A549 (cell line): ENCODE data around the gene RPS6KA3. TPM values are rescaled to one million over a fixed set of nuclear protein-coding genes. Genes with fewer than 3 reads are reported as not detected.
"Not testable (repeated sequence)": the region's sequence is repeated elsewhere in the genome, so short reads cannot be mapped to it uniquely, and the experiment has no call there.

Experiments used
- ATAC-seq, 2 experiments: fragments of 200-7000 bp in 1 of 2; fragments of >200 bp in 1 of 2; cut with Nextera tagmentation in 1 of 2; cut with Tn5 transposase in 1 of 2; 3 replicates each; pipeline versions ENCODE4 v1.8.0 to v1.9.1; 2018 to 2020; ENCODE audit warnings: mild to moderate bottlenecking in 1 of 2, moderate library complexity in 1 of 2
- CTCF ChIA-PET: fragments of 300-600 bp; sonication (Branson Sonifier 250); formaldehyde crosslinking; extraction: SDS; loops from one replicate; lab custom pipeline; 2021; ENCODE audit warnings: antibody characterized with exemption, inconsistent platforms; lab: Yijun Ruan, JAX
- POLR2A ChIA-PET: fragments of 350-600 bp; formaldehyde crosslinking; extraction: SDS; loops from one replicate; lab custom pipeline; 2021; ENCODE audit warnings: antibody characterized with exemption, inconsistent platforms; lab: Yijun Ruan, JAX
- DNase-seq, 2 experiments: peaks; one replicate each; pipeline versions ENCODE4 v3.0.0 to v3.0.0-alpha.2; 2011 to 2016; ENCODE audit warnings: low read depth in 1 of 2, low spot score in 1 of 2
- FAIRE-seq: peaks from 2 replicates; lab custom pipeline; 2011; peaks lifted over from hg19 to GRCh38; lab: Jason Lieb, UNC
- H3K27ac ChIP-seq, 2 experiments: fragments of >200 bp; sonication (Bioruptor Twin); formaldehyde crosslinking; 3 replicates each; pipeline ENCODE4 v1.5.1; 2016 to 2017
- H3K4me1 ChIP-seq: fragments of >200 bp; sonication (Bioruptor Twin); formaldehyde crosslinking; 3 replicates; pipeline ENCODE4 v1.6.1; 2016
- H3K4me2 ChIP-seq: fragments of >200 bp; sonication (Bioruptor Twin); formaldehyde crosslinking; 3 replicates; pipeline ENCODE4 v1.6.1; 2016
- H3K4me3 ChIP-seq: fragments of >200 bp; sonication (Bioruptor Twin); formaldehyde crosslinking; 3 replicates; pipeline ENCODE4 v1.5.1; 2016
- H3K9me3 ChIP-seq: fragments of >200 bp; sonication (Bioruptor Twin); formaldehyde crosslinking; 3 replicates; pipeline ENCODE4 v1.6.1; 2016
- CEBPB ChIP-seq, 2 experiments: fragments of >200 bp in 1 of 2; sonication (Bioruptor Twin) in 1 of 2; formaldehyde crosslinking in 1 of 2; IDR thresholded peaks; 2 replicates each; pipeline ENCODE4 v1.6.1; 2012 to 2016
- EHF ChIP-seq: fragments of 250-450 bp; sonication (Bioruptor Pico); IDR thresholded peaks from 2 replicates; pipeline ENCODE4 v1.5.0; 2020; ENCODE audit warnings: mild to moderate bottlenecking
- EP300 ChIP-seq, 2 experiments: fragments of >200 bp; sonication (Bioruptor Twin); formaldehyde crosslinking; IDR thresholded peaks; 2 replicates in 1 of 2; 3 replicates in 1 of 2; pipeline ENCODE4 v1.6.1; 2016 to 2017
- GATA3 ChIP-seq: IDR thresholded peaks from 2 replicates; pipeline ENCODE4 v1.6.1; 2012; ENCODE audit warnings: borderline replicate concordance
- HDAC2 ChIP-seq: fragments of 200-600 bp; sonication (generic); IDR thresholded peaks from 2 replicates; pipeline ENCODE4 v1.6.1; 2016
- HOXB13 ChIP-seq: fragments of 250-450 bp; sonication (Bioruptor Pico); IDR thresholded peaks from 2 replicates; pipeline ENCODE4 v1.5.0; 2020; ENCODE audit warnings: low read depth, mild to moderate bottlenecking, moderate library complexity
- HOXB5 ChIP-seq: fragments of 250-450 bp; sonication (Bioruptor Pico); IDR thresholded peaks from 2 replicates; pipeline ENCODE4 v1.5.0; 2020; ENCODE audit warnings: mild to moderate bottlenecking, moderate library complexity
- JUNB ChIP-seq: fragments of >200 bp; sonication (Bioruptor Twin); formaldehyde crosslinking; IDR thresholded peaks from 2 replicates; pipeline ENCODE4 v1.6.1; 2016
- KDM1A ChIP-seq: fragments of 200-600 bp; sonication (generic); IDR thresholded peaks from 2 replicates; pipeline ENCODE4 v1.6.1; 2016; ENCODE audit warnings: low read depth, mild to moderate bottlenecking
- MAFK ChIP-seq: fragments of 450-650 bp; IDR thresholded peaks from 2 replicates; pipeline ENCODE4 v1.6.1; 2014; ENCODE audit not compliant: partially characterized antibody
- MAZ ChIP-seq: fragments of 150-350 bp; IDR thresholded peaks from 2 replicates; pipeline ENCODE4 v1.6.1; 2014; ENCODE audit warnings: antibody characterized with exemption, low read depth, low read length, borderline replicate concordance
- NFE2L2 ChIP-seq: fragments of 150-350 bp; conservative IDR thresholded peaks from 2 replicates; pipeline ENCODE4 v1.6.1; 2014; ENCODE audit warnings: low read length
- PHF8 ChIP-seq: fragments of 200-600 bp; sonication (generic); IDR thresholded peaks from 2 replicates; pipeline ENCODE4 v1.6.1; 2016; ENCODE audit warnings: low read depth, mild to moderate bottlenecking, antibody characterized with exemption, moderate library complexity, borderline replicate concordance
- RAD21 ChIP-seq, 2 experiments: fragments of >200 bp in 1 of 2; sonication (Bioruptor Twin) in 1 of 2; formaldehyde crosslinking in 1 of 2; IDR thresholded peaks in 1 of 2; conservative IDR thresholded peaks in 1 of 2; 2 replicates in 1 of 2; 3 replicates in 1 of 2; pipeline ENCODE4 v1.6.1; 2012 to 2018; ENCODE audit warnings: inconsistent platforms in 1 of 2
- RCOR1 ChIP-seq: fragments of 150-350 bp; IDR thresholded peaks from 2 replicates; pipeline ENCODE4 v1.6.1; 2014; ENCODE audit warnings: antibody characterized with exemption, low read length, low read depth
- RNF2 ChIP-seq: fragments of 200-600 bp; sonication (generic); IDR thresholded peaks from 2 replicates; pipeline ENCODE4 v1.6.1; 2016; ENCODE audit warnings: low read depth, mild to moderate bottlenecking, antibody characterized with exemption, moderate library complexity, borderline replicate concordance
- SMC3 ChIP-seq: fragments of >200 bp; sonication (Bioruptor Twin); formaldehyde crosslinking; IDR thresholded peaks from 3 replicates; pipeline ENCODE4 v1.6.1; 2018; ENCODE audit warnings: inconsistent platforms
- TFCP2L1 ChIP-seq: fragments of 250-450 bp; sonication (Bioruptor Pico); IDR thresholded peaks from 2 replicates; pipeline ENCODE4 v1.5.0; 2021; ENCODE audit warnings: mild to moderate bottlenecking
- TP53 ChIP-seq: fragments of 250-450 bp; sonication (Bioruptor Pico); IDR thresholded peaks from 2 replicates; pipeline ENCODE4 v1.5.0; 2021; ENCODE audit warnings: mild to moderate bottlenecking, moderate library complexity
- ZC3H11A ChIP-seq: fragments of 450-650 bp; IDR thresholded peaks from 2 replicates; pipeline ENCODE4 v1.6.1; 2014; ENCODE audit warnings: antibody characterized with exemption, mild to moderate bottlenecking
- ZFP36 ChIP-seq: fragments of 450-650 bp; IDR thresholded peaks from 2 replicates; pipeline ENCODE4 v1.6.1; 2014; ENCODE audit warnings: borderline replicate concordance; ENCODE audit not compliant: partially characterized antibody
- WGBS: methylation state at CpG from one replicate; pipeline ENCODE4 v1.1.6; 2017; ENCODE audit errors: missing lambda C conversion rate; 5-methylcytosine and 5-hydroxymethylcytosine counted together
- polyA plus RNA-seq, 4 experiments: library from polyadenylated mRNA; depleted of rRNA in 3 of 4; stranded (reverse); fragments of >200 nt; fragmentation: RNase III in 1 of 4; extraction: RNeasy Plus Mini Kit Qiagen cat#74134 plus additional on column Dnase treatment in 1 of 4; gene quantifications; 2 replicates in 3 of 4; 3 replicates in 1 of 4; pipeline ENCODE4 v1.2.3, GENCODE V29; 2011 to 2017
- TF ChIP-seq, protein P1 (sequence below): fragments of 250-450 bp; sonication (Bioruptor Pico); IDR thresholded peaks from 2 replicates; pipeline ENCODE4 v1.5.0; 2020; ENCODE audit warnings: low read depth, mild to moderate bottlenecking, moderate library complexity
- TF ChIP-seq, protein P2 (sequence below): fragments of >200 bp; sonication (Bioruptor Twin); formaldehyde crosslinking; IDR thresholded peaks from 3 replicates; pipeline ENCODE4 v1.5.1; 2016
- TF ChIP-seq, protein P3 (sequence below): fragments of 150-350 bp; IDR thresholded peaks from 2 replicates; pipeline ENCODE4 v1.6.1; 2014; ENCODE audit warnings: low read depth, mild to moderate bottlenecking, low read length
- TF ChIP-seq, protein P4 (sequence below): fragments of 450-650 bp; IDR thresholded peaks from 2 replicates; pipeline ENCODE4 v1.6.1; 2014; ENCODE audit warnings: antibody characterized with exemption
- TF ChIP-seq, protein P5 (sequence below): IDR thresholded peaks from 2 replicates; pipeline ENCODE4 v1.6.1; 2012

Gene RPS6KA3
- polyA plus RNA-seq, 2 of the 4 experiments (the other 2 are of a cell fraction): 41.1 to 117 TPM

DNA sequence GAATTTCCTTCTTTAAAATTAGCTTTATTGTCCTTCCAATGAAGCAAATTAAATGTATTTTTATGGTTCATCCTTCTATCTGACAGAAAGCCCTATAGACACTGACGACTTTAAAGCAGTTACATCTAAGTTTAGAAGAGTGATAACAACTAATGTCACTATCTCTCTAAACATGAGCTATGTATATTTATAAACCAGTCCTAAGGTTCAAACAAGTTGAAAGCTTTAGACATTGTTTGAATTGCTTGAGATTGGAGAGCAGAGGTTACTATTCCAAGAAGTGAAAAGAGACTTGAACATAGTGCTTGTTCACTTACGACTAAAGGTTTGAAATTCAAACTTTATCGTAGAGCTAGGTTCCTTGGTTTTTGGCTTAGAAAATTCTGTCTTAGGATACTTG is 94.8 kb downstream of the RPS6KA3 start:
- Histone ChIP-seq H3K4me2 (no peak overlapping the region), H3K4me1 (no peaks in the 10 kb centered on the region), H3K9me3 (no peaks in the 10 kb centered on the region), H3K4me3 (no peak overlapping the region), H3K27ac (no peak overlapping the region)
- TF ChIP-seq, protein P1, sequence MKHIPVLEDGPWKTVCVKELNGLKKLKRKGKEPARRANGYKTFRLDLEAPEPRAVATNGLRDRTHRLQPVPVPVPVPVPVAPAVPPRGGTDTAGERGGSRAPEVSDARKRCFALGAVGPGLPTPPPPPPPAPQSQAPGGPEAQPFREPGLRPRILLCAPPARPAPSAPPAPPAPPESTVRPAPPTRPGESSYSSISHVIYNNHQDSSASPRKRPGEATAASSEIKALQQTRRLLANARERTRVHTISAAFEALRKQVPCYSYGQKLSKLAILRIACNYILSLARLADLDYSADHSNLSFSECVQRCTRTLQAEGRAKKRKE (CRISPR knock-in tag): no peak
- TF ChIP-seq MAFK: no peak
- TF ChIP-seq TP53 (CRISPR knock-in tag): no peak
- TF ChIP-seq PHF8: no peak
- no peak for TF ChIP-seq HDAC2
- TF ChIP-seq MAZ: no peak
- no peak for TF ChIP-seq SMC3
- no peak for TF ChIP-seq JUNB
- TF ChIP-seq RNF2: no peak
- TF ChIP-seq ZC3H11A: no peak
- no peak for TF ChIP-seq HOXB13
- ChIA-PET CTCF (no interaction called here), POLR2A (no interaction called here)
- WGBS: 93% methylated on average over 3 of the region's 3 CpGs
- FAIRE-seq (peak; percentile 93), ATAC-seq (no peak), DNase-seq (no peak)

DNA sequence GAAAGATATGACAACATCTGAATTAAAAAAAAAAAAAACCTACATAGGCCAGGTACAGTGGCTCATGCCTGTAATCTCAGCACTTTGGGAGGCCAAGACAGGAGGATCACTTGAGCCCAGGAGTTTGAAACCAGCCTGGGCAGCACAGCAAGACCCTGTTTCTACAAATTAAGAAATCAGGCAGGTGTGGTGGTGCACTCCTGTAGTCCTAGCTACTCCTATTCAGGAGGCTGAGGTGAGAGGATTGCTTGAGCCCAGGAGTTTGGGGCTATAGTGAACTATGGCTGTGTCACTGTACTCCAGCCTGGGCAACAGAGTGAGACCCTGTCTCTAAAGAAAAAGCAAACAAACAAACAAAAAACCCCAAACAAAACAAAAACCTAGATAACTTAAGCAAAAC is 104.2 kb downstream of the RPS6KA3 start:
- H3K27ac ChIP-seq, ATAC-seq, DNase-seq, POLR2A ChIA-PET, H3K4me1 ChIP-seq, CTCF ChIA-PET, H3K4me3 ChIP-seq, H3K9me3 ChIP-seq, H3K4me2 ChIP-seq, FAIRE-seq: not testable (repeated sequence)

DNA sequence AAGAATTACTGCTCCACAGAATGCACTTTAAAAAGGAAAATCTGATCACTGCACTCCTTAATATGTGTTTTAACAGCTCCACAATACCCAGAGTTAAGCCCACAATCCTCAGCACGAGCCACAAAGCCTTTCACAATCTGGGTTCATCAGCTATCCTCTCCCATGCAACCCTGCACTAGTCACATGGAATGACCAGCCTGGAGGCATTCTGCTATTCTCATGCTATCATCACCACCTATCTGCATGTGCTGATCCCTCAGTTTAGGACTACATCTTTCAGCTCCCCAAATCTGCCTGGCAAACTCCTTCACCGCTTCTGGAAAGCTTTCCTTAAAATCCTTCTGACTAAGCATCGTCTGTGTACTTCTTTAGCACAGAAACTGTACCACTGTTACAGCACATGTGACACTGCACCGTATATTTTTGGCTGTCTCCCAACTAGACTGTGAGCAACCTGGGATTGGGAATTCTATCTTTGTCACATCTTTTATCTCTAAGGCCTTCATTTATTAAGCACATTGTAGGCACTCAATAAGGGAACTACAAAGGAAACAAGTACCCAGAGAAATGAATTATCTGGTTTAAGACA is 106.8 kb downstream of the RPS6KA3 start:
- H3K4me3 ChIP-seq: no peak overlapping the region
- CTCF ChIA-PET: no interaction called here
- DNase-seq: no peak
- H3K9me3 ChIP-seq: no peaks in the 10 kb centered on the region
- ATAC-seq: no peak
- FAIRE-seq: no peak
- no peak overlapping the region for H3K27ac ChIP-seq
- 90% methylated on average over 4 of the region's 4 CpGs for WGBS
- H3K4me1 ChIP-seq: no peaks in the 10 kb centered on the region
- no peak overlapping the region for H3K4me2 ChIP-seq
- no peak for TF ChIP-seq CEBPB (IDR thresholded peaks at IDR 0.05)
- TF ChIP-seq, protein P2, sequence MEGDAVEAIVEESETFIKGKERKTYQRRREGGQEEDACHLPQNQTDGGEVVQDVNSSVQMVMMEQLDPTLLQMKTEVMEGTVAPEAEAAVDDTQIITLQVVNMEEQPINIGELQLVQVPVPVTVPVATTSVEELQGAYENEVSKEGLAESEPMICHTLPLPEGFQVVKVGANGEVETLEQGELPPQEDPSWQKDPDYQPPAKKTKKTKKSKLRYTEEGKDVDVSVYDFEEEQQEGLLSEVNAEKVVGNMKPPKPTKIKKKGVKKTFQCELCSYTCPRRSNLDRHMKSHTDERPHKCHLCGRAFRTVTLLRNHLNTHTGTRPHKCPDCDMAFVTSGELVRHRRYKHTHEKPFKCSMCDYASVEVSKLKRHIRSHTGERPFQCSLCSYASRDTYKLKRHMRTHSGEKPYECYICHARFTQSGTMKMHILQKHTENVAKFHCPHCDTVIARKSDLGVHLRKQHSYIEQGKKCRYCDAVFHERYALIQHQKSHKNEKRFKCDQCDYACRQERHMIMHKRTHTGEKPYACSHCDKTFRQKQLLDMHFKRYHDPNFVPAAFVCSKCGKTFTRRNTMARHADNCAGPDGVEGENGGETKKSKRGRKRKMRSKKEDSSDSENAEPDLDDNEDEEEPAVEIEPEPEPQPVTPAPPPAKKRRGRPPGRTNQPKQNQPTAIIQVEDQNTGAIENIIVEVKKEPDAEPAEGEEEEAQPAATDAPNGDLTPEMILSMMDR: no peak
- TF ChIP-seq, all 56 proteins: peak for 0
- POLR2A ChIA-PET: no interaction called here

DNA sequence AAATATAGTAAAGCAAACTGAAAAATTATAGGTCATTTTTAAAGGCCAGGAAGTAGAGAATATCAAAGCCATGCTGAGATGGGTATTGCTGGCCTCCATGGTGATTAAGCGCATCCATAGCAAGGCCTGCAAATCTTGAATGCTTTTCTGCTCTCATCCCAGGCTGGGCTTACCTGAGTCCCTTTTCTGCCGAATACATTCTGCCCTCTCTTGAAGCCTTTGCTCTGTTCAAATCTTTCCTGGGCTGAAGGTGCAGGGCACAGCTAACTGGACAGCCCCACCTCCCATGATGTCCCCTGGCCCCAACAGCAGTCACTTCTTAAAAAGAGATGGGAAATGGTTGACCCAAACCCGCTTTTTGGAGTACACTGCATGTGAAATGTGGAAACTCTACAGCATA is 115.0 kb downstream of the RPS6KA3 start:
- FAIRE-seq (no peak), ATAC-seq (no peak), DNase-seq (no peak)
- Histone ChIP-seq H3K4me3 (no peak overlapping the region), H3K4me2 (no peak overlapping the region), H3K9me3 (no peaks in the 10 kb centered on the region), H3K4me1 (no peaks in the 10 kb centered on the region), H3K27ac (no peak overlapping the region)
- ChIA-PET CTCF (no interaction called here), POLR2A (no interaction called here)
- WGBS: 87% methylated on average over 3 of the region's 3 CpGs
- no peak for TF ChIP-seq NFE2L2
- no peak for TF ChIP-seq EP300 (IDR thresholded peaks at IDR 0.05)
- TF ChIP-seq TFCP2L1 (CRISPR knock-in tag): no peak
- TF ChIP-seq, protein P3, sequence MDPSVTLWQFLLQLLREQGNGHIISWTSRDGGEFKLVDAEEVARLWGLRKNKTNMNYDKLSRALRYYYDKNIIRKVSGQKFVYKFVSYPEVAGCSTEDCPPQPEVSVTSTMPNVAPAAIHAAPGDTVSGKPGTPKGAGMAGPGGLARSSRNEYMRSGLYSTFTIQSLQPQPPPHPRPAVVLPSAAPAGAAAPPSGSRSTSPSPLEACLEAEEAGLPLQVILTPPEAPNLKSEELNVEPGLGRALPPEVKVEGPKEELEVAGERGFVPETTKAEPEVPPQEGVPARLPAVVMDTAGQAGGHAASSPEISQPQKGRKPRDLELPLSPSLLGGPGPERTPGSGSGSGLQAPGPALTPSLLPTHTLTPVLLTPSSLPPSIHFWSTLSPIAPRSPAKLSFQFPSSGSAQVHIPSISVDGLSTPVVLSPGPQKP: no peak
- TF ChIP-seq, protein P4, sequence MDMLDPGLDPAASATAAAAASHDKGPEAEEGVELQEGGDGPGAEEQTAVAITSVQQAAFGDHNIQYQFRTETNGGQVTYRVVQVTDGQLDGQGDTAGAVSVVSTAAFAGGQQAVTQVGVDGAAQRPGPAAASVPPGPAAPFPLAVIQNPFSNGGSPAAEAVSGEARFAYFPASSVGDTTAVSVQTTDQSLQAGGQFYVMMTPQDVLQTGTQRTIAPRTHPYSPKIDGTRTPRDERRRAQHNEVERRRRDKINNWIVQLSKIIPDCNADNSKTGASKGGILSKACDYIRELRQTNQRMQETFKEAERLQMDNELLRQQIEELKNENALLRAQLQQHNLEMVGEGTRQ: no peak
- no peak for TF ChIP-seq HOXB5 (CRISPR knock-in tag)
- no peak for TF ChIP-seq CEBPB (IDR thresholded peaks at IDR 0.05)
- no peak for TF ChIP-seq RAD21 (conservative IDR thresholded peaks at IDR 0.05 in 1 of 2, IDR thresholded peaks at IDR 0.05 in 1 of 2)
- no peak for TF ChIP-seq EHF
- no peak for TF ChIP-seq ZFP36
- no peak for TF ChIP-seq RCOR1
- TF ChIP-seq, protein P5, sequence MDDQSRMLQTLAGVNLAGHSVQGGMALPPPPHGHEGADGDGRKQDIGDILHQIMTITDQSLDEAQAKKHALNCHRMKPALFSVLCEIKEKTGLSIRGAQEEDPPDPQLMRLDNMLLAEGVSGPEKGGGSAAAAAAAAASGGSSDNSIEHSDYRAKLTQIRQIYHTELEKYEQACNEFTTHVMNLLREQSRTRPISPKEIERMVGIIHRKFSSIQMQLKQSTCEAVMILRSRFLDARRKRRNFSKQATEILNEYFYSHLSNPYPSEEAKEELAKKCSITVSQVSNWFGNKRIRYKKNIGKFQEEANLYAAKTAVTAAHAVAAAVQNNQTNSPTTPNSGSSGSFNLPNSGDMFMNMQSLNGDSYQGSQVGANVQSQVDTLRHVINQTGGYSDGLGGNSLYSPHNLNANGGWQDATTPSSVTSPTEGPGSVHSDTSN: no peak
- TF ChIP-seq GATA3: no peak
- TF ChIP-seq MAFK: no peak
- no peak for TF ChIP-seq KDM1A
- no peak for TF ChIP-seq HDAC2
- TF ChIP-seq TP53 (CRISPR knock-in tag): no peak
